PC-3 (cell line): ENCODE results near the gene ITGA3. TPM values are rescaled to one million over a fixed set of nuclear protein-coding genes. Genes with fewer than 3 reads are reported as not detected.

Experiments used
- ATAC-seq: fragments of 200-7000 bp; cut with Tn5 transposase; 2 replicates; pipeline ENCODE4 v1.9.1; 2020; ENCODE audit warnings: mild to moderate bottlenecking, moderate library complexity
- BruUV-seq: library from RNA; stranded (reverse); fragments of 400-500 nt; replicated peaks from 2 replicates; lab custom pipeline; 2021; lab: Mats Ljungman, UMichigan
- CTCF ChIA-PET: fragments of 300-600 bp; sonication (Branson Sonifier 250); formaldehyde crosslinking; loops from one replicate; lab custom pipeline; 2022; ENCODE audit warnings: antibody characterized with exemption; lab: Charles Lee
- POLR2A ChIA-PET: fragments of 300-600 bp; sonication (Branson Sonifier 250); formaldehyde crosslinking; loops from one replicate; lab custom pipeline; 2022; ENCODE audit warnings: antibody characterized with exemption; ENCODE audit not compliant: unreplicated experiment; lab: Charles Lee
- DNase-seq: peaks from one replicate; pipeline ENCODE4 v3.0.0-alpha.2; 2015
- H2AFZ ChIP-seq: fragments of 300-600 bp; sonication (generic); 2 replicates; pipeline ENCODE4 v1.6.0; 2016; ENCODE audit warnings: antibody characterized with exemption, low read length
- H3F3A ChIP-seq: fragments of 300-600 bp; sonication (generic); one replicate; pipeline ENCODE4 v1.6.0; 2017; ENCODE audit warnings: antibody characterized with exemption, low read length, control low read depth, mild to moderate bottlenecking; ENCODE audit not compliant: unreplicated experiment
- H3K27ac ChIP-seq: fragments of 300-600 bp; sonication (generic); 2 replicates; pipeline ENCODE4 v1.5.1; 2016; ENCODE audit warnings: mild to moderate bottlenecking, low read length
- H3K27me3 ChIP-seq: fragments of 300-600 bp; sonication (generic); 2 replicates; pipeline ENCODE4 v1.6.1; 2016; ENCODE audit warnings: low read length, mixed read lengths
- H3K36me3 ChIP-seq: fragments of 300-600 bp; sonication (generic); 2 replicates; pipeline ENCODE4 v1.6.1; 2016; ENCODE audit warnings: low read depth, mixed run types, low read length, mixed read lengths
- H3K4me1 ChIP-seq: fragments of 300-600 bp; sonication (generic); 2 replicates; pipeline ENCODE4 v1.5.1; 2016; ENCODE audit warnings: low read length; ENCODE audit not compliant: insufficient read depth
- H3K4me2 ChIP-seq: fragments of 300-600 bp; sonication (generic); 2 replicates; pipeline ENCODE4 v1.6.0; 2016; ENCODE audit warnings: low read length
- H3K4me3 ChIP-seq: fragments of 300-600 bp; sonication (generic); 2 replicates; pipeline ENCODE4 v1.5.1; 2016; ENCODE audit warnings: mild to moderate bottlenecking, low read length, mixed read lengths
- H3K79me2 ChIP-seq: fragments of 300-600 bp; sonication (generic); 2 replicates; pipeline ENCODE4 v1.6.1; 2017; ENCODE audit warnings: low read length, mixed read lengths
- H3K9ac ChIP-seq: fragments of 300-600 bp; sonication (generic); 2 replicates; pipeline ENCODE4 v1.6.0; 2016; ENCODE audit warnings: mild to moderate bottlenecking, low read length
- H3K9me2 ChIP-seq: fragments of 300-600 bp; sonication (generic); replicated peaks from 2 replicates; pipeline ENCODE4 v1.6.1; 2016; ENCODE audit warnings: mixed run types, low read length, mixed read lengths
- H3K9me3 ChIP-seq: fragments of 300-600 bp; sonication (generic); 2 replicates; pipeline ENCODE4 v1.6.1; 2016; ENCODE audit warnings: low read length, mixed read lengths
- H4K20me1 ChIP-seq: fragments of 300-600 bp; sonication (generic); 2 replicates; pipeline ENCODE4 v1.6.1; 2016; ENCODE audit warnings: low read length, mixed read lengths
- EZH2 ChIP-seq: fragments of 300-600 bp; sonication (generic); IDR thresholded peaks from one replicate; pipeline ENCODE4 v1.6.1; 2017; ENCODE audit warnings: antibody characterized with exemption, mild to moderate bottlenecking, low read length; ENCODE audit not compliant: unreplicated experiment
- EZH2phosphoT487 ChIP-seq: fragments of 300-600 bp; sonication (generic); IDR thresholded peaks from 2 replicates; pipeline ENCODE4 v1.6.1; 2018; ENCODE audit warnings: mild to moderate bottlenecking, antibody characterized with exemption, low read length, borderline replicate concordance
- intact Hi-C: fragments of 100-400 bp; cut with micrococcal nuclease; formaldehyde crosslinking; loops from 2 replicates; pipeline ENCODE4 v1.9.0; 2023
- total RNA-seq: library from RNA; depleted of rRNA; stranded (reverse); fragments of >200 nt; gene quantifications from 2 replicates; pipeline ENCODE4 v1.2.3, GENCODE V29; 2014
- TF ChIP-seq, protein P1 (sequence below): fragments of 300-600 bp; sonication (generic); conservative IDR thresholded peaks from 2 replicates; pipeline ENCODE4 v1.5.1; 2017; ENCODE audit warnings: antibody characterized with exemption, low read depth, mild to moderate bottlenecking, low read length

Gene ITGA3
- total RNA-seq, 1 experiment from 2014 or later, result 598 TPM

DNA sequence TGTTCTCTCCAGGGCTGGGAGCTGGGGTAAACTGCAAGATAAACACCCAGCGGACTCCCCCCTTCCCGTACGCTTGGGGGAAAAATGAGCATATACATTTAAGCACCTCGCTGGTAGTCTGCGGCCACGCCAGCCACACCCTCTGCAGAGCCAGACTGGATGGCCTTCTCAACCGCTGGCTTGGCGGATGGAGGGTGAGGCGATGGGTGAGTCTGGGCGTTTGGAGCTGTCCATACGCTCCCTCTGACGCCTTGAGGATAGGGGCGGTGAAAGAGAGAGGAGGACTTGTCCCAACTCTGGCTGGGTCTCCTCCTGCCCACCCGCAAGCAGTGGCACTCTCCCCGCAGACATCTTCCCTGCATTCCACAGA, 1.0 kb downstream of the ITGA3 start:
- peak overlapping the region; percentile 95 for H3K9ac ChIP-seq
- peaks cover 92% of the 10 kb centered on the region for H3K79me2 ChIP-seq
- intact Hi-C loops, result no loop called here
- H3K9me2 ChIP-seq, result no peaks in the 10 kb centered on the region
- peaks cover 22% of the 10 kb centered on the region for H3K36me3 ChIP-seq
- H3K9me3 ChIP-seq, result no peaks in the 10 kb centered on the region
- 0 out of 2 replicates have a peak, but pooled peaks have one; percentile 1 for ATAC-seq
- CTCF ChIA-PET, result interaction anchor here (0.5 to 4.7 kb wide), 2 partner anchors 30 to 105 kb away, joined by 4 to 37 read pairs; no protein-coding TSS in a partner anchor
- TF ChIP-seq EZH2phosphoT487, result no peak
- no peak for TF ChIP-seq EZH2
- TF ChIP-seq, protein P1, sequence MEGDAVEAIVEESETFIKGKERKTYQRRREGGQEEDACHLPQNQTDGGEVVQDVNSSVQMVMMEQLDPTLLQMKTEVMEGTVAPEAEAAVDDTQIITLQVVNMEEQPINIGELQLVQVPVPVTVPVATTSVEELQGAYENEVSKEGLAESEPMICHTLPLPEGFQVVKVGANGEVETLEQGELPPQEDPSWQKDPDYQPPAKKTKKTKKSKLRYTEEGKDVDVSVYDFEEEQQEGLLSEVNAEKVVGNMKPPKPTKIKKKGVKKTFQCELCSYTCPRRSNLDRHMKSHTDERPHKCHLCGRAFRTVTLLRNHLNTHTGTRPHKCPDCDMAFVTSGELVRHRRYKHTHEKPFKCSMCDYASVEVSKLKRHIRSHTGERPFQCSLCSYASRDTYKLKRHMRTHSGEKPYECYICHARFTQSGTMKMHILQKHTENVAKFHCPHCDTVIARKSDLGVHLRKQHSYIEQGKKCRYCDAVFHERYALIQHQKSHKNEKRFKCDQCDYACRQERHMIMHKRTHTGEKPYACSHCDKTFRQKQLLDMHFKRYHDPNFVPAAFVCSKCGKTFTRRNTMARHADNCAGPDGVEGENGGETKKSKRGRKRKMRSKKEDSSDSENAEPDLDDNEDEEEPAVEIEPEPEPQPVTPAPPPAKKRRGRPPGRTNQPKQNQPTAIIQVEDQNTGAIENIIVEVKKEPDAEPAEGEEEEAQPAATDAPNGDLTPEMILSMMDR, result no peak
- POLR2A ChIA-PET, result interaction anchor here (3.5 kb wide), 1 partner anchor 29 kb away, joined by 65 read pairs; no protein-coding TSS in a partner anchor
- H2AFZ ChIP-seq, result no peak overlapping the region
- TSS peak; percentile 17 for BruUV-seq
- no peaks in the 10 kb centered on the region for H3K27me3 ChIP-seq
- peak overlapping the region; percentile 97 for H3K4me2 ChIP-seq
- peak overlapping the region; percentile 90 for H3K4me3 ChIP-seq
- peaks cover 12% of the 10 kb centered on the region for H3F3A ChIP-seq
- H3K27ac ChIP-seq, result peak overlapping the region; percentile 96
- peak; percentile 52 for DNase-seq
- H4K20me1 ChIP-seq, result peaks cover 36% of the 10 kb centered on the region
- peaks cover 80% of the 10 kb centered on the region for H3K4me1 ChIP-seq

DNA sequence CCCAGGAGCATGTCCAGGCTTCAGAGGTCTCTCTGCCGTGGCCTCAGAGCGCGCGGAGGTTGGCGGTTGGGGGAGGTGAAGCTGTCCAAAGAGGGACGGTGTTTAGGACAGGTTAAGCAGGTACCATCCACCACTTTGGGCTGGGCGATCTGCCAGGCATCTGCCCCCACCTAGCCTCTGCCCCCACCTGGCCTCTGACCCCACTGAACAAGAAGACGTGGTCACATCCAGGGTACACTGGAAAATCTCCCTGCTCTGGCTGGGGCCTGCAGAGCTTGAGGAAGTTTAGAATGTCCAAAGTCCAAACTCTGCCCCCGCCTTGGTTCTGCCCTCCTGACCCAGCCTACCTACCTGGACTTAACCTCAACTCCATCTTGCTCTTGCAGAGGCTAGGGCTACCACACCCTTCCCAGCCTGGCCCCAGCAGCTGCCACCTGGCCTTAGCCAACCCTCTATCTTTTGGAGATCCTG, 1.6 kb downstream of the ITGA3 start:
- no TSS peak for BruUV-seq
- Histone ChIP-seq H3K27ac (peak overlapping the region; percentile 96), H3K4me3 (peak overlapping the region; percentile 90), H3K4me1 (peaks cover 79% of the 10 kb centered on the region), H3F3A (peaks cover 9% of the 10 kb centered on the region), H3K9ac (peak overlapping the region; percentile 95), H3K27me3 (no peaks in the 10 kb centered on the region), H3K36me3 (peaks cover 22% of the 10 kb centered on the region), H3K79me2 (peaks cover 95% of the 10 kb centered on the region), H3K9me3 (no peaks in the 10 kb centered on the region), H4K20me1 (peaks cover 36% of the 10 kb centered on the region), H2AFZ (no peak overlapping the region), H3K4me2 (peak overlapping the region; percentile 97), H3K9me2 (no peaks in the 10 kb centered on the region)
- TF ChIP-seq, protein P1, result no peak
- no peak for TF ChIP-seq EZH2phosphoT487
- intact Hi-C loops, result no loop called here
- ATAC-seq, result no peak
- CTCF ChIA-PET, result interaction anchor here (0.5 to 4.7 kb wide), 2 partner anchors 31 to 106 kb away, joined by 4 to 37 read pairs; no protein-coding TSS in a partner anchor
- POLR2A ChIA-PET, result interaction anchor here (3.5 kb wide), 1 partner anchor 30 kb away, joined by 65 read pairs; no protein-coding TSS in a partner anchor
- DNase-seq, result no peak
